NCI-H2171 (cell line): ENCODE measurements around the gene CAPN14.
"Not testable (repeated sequence)": the region's sequence is repeated elsewhere in the genome, so short reads cannot be mapped to it uniquely, and the experiment has no call there.

ENCODE experiments used
- DNase-seq: peaks from one replicate; lab custom pipeline; 2025; lab: John Stamatoyannopoulos, UW

CAPN14 gene

DNA sequence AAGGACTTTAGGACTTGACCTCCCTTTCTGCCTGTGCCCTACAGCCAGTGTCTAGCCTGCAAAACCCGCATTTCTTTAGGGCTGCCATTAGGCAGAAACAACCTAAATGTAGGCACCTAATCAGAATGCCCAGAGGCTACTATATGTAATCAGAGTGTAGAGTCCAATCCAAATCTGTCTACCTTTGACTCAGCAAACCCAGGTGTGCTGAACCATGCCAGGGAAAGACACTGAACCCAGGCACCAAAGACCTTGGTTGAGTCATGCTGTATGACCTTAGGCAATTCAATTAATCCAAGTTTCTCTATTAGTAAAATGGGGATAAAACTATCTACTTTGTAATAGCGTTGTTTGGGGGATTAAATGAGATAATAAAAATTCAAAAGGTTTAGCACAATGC is 20.7 kb downstream of the CAPN14 start:
- no peak for DNase-seq

- no peak for DNase-seq
These were observed 23.5 kb downstream of the CAPN14 start for GRCh38 chr2:31193806-31194205.

DNA sequence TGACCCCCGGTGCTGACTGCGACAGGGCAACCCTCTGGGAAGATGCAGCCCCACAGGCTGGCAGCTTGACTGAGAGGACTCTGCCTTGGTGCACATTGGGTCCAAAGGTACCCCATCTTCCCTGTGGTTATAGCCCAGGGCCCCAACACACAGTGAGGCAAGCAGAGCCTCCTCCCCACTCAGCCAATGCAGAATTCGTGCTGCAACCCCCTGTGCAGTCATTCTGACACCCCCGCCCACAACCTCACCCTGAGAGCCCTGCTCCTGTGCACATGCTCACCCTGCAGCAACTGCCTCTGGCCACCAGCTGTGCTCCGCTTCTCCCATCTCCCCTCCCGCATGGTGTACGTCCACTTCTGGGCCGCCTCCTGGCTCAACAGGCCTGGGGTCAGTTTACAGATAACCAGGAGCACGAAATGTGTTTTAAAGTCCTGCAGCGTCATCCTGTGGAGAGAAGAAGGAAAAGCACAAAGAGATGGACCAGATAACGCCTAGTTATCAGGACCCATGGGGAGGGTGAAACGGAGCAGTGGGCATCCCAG is 24.4 kb downstream of the CAPN14 start:
- no peak for DNase-seq

GRCh38 chr2:31192396-31192795 is 24.9 kb downstream of the CAPN14 start:
- DNase-seq = no peak

DNA sequence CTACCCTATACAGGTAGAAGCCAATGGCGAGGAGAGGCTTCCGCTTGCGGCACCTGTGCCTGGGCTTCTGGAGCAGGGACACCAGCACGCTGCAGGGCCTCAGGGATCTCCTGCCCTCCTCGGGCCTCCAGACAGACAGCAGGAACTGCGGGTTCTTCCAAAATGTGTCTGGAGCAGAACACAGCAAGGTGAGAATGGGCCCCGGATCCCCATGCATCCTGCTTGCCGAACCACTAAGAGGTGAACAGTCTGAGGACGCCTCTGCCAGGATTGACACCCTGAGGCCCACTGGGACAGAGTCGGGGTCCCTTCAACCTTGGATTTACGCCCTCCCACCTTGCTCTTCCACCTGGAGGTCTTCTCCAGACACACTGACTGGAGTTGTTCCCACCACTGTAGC is 25.4 kb downstream of the CAPN14 start:
- no peak for DNase-seq

DNA sequence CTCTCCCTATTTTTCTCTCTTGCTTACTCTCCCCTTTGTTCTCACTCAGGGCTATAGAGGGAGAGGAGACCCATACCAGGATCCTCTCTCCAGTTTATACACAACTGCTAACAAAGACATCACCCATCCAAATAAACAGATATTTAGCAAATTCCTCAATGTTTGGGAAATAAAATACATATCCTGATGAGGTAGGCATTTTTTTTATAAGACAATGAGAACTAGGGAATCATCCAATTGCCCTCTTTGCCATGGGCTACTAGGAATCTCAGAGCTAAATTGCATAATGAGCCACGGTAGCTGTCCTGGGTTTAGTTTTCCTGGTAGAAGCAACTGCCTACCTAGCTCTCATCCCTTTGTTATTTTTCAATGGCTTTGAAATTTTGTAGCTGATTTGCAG is 27.1 kb downstream of the CAPN14 start:
- DNase-seq = no peak

- DNase-seq = no peak
These were observed 28.2 kb downstream of the CAPN14 start for GRCh38 chr2:31189141-31189540.

- no peak for DNase-seq
These were observed 29.2 kb downstream of the CAPN14 start for GRCh38 chr2:31188131-31188530.

DNA sequence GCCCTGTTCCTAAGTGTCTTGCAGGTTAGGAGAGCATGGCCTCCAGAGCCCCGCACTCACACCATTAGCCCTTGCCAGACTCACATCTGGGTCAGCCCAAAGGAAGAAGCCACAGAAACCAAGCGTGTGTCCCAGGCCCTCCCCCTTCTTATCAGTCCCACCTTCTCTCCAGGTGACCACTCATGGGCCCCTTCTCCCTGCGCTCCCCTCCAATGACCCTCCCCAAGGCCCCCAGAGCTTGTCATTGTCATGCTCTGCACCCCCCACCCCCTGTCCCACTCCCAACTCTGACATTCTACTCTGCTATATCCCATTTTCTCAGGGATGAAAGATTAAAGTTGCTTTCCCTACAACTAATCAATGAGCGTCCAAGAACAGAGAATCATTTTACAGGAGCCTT is 30.1 kb downstream of the CAPN14 start:
- no peak for DNase-seq

GRCh38 chr2:31183973-31184372 is 33.3 kb downstream of the CAPN14 start:
- DNase-seq = not testable (repeated sequence)

GRCh38 chr2:31176742-31177141 is 40.6 kb downstream of the CAPN14 start:
- DNase-seq = no peak

DNA sequence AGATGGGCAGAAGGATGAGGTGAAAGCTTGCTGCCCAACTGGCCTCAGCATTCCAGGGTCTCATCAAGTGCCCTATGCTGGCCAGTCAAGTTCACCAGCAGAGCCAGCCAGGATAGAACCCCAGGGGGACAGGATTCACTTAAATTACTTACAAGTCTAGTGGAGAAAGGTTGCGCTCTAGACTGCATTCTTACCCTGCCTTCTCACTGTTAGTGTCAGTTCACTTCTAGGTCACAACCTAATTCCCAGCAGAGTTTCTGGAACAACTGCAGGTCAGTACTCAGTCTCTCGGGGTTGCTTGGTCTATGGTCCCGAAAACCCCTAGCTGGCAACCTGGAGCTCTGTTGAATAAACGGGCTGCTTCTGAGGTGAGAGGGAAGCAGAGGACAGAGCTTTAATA is 46.2 kb downstream of the CAPN14 start:
- no peak for DNase-seq

DNA sequence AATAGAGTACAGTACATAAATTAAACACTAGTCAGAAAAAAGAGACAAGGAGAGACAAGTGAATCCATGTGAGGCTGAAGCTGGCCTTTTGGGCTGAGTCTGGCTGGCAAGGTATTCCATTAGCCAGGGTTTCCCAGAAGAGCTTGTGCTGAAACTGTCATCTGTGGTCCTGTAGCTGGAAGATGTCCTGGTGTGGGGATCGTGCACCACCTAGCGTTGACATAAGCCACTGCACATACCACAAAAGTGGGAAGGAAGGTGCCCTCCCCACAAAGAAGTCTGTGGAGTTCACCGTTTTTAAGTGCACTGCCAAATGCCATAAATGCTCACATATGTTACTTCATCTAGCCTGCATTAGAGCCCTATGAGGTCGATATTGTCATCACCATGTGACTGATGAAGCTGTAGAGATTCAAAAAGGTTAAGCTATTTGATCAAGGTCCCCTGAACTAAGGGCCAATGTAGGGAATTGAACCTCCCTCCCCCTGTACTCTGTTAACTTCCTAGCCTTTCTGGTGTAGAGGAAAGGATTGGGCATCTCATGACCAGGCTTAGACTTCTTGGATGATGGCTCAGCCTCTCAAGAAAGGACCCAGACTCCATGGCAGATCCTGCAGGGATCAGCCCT is 47.1 kb downstream of the CAPN14 start:
- DNase-seq = no peak

DNA sequence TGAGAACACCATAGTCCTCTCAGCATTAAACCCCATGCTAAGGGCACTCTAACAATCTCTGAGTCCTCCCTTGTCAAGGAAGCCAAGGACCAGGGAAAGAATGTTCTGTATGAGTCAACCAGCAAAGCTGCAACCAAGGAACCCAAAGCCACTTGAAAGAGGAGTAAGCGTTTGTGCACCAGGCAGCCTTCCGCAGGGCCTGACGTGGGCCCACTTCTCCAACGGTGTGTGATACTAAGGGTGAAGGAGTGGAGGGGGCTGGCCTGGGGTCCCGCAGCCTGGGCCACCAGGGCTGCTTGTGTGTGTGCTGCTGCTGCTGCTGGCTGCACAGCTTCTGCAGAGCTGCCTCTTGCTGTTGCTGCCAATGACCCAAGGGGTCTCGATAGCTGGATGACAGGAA is 49.0 kb downstream of the CAPN14 start:
- DNase-seq = no peak

DNA sequence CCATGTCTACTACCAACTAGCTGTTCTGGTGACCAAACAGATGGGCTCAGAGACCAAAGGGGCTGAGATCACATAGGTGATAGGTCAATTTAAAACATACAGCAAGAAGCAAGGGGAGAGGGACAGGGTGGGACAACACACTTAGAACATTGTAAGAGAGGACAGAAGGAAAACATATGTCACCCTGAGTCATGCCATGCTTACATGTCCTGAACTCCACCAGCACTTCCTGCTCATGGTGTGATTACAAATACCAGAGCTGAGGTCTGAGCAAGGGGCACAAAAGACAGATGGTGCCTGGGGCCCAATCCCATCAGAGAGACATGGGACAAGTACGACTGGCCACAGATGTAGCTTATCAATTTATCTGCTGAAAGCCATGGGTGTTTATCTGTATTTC is 50.4 kb downstream of the CAPN14 start:
- DNase-seq = no peak

DNA sequence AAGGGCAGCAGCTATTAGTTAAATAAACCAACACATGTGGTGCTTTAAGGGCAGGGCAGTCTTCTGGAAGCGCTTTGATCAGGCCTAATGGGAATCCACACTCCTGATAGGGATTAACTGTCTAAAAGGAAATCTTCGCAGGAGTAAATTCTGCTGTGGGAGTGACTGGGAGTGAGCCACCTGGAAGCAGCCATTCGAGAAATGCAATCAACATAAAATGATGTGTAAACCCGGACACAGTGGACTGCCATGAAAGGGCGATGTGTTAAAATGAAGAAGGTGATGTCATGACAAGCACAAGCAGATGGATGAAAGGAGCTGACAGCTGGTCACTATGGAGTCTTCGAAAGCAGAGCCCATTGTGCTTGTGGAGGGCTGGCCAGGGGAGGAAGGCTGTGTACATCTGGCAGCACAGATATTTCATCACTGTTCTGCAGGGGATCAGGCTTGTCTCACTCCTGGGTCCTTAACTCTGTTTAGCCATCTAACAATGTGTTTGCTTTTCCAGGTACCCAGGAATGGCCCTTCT is 54.2 kb downstream of the CAPN14 start:
- DNase-seq = no peak

GRCh38 chr2:31161637-31162036 is 55.7 kb downstream of the CAPN14 start:
- no peak for DNase-seq

DNA sequence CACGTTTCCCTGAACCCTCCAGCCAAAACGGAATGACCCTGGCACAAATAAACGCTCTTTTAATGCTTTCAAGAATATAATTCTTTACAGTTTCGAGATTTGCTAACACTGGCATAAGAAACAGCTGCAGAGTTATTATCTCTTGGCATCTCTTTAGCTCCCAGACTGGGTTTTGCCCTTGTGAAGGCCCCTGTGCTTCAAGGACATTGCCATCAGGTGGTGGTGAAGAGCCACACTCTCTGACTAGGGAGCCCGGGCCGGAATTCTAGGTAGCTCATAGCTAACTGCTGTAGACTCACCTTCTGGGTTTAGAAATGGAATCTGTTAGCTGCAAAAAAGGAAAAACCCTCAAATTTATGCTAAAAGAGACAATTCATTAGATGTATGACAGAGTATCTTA is 65.8 kb downstream of the CAPN14 start:
- DNase-seq = no peak

DNA sequence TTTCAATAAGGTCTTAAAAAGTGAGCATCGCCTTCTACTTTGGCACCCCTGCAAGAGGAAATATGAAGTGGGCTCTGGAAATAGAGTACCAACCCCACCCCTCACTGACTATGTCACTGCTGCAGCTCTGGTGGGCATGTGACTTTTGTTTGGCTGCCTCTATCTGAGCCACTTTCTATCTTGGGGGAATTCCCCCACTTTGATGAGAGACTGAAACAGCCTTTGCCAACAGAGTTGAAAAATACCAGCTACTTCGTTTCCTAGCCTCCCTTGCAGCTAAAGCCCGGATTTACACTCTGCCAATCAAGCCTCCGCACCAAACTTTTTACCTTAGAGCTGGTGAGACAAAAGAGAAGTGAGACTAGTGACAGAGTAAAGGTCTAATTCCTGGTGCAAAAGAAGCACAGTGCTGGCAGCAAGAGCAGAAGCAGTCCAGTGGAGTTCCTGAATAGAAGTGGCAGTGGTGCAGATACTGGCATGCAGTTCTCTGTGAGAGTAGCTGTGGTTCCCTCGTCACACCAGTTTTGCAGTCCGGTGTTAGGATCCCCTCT is 67.1 kb downstream of the CAPN14 start:
- DNase-seq = no peak

- no peak for DNase-seq
These were observed 68.8 kb downstream of the CAPN14 start for GRCh38 chr2:31148514-31148913.

DNA sequence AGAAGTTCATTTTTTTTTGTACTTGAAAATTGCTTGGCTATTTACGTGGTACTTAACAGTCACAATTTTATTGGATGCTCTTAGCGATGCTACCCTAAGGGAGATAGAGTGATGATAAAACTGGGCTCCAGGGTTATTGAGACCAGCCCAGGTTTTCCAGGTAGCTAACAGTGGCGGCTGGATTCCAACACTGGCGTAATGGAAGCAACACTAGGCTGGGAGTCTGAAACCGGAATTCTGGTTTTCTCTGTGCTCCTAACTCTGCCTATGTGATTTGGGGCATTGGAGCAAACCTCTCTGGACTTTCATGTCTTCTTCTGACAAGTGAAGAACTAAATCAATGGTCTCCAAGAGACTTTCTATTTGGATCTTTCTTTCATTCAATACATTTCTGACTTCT is 69.7 kb downstream of the CAPN14 start:
- no peak for DNase-seq

GRCh38 chr2:31142110-31142509 is 75.2 kb downstream of the CAPN14 start:
- no peak for DNase-seq

GRCh38 chr2:31141443-31142085 is 75.8 kb downstream of the CAPN14 start:
- DNase-seq = no peak
